Measurements from ENCODE around the gene ZNF492.

GRCh38 chr19:22605275-22606211 is 28.6 kb upstream of the ZNF492 start:
- no peak for TF ChIP-seq CTCF (IDR thresholded peaks at IDR 0.05; ENCODE audit: low read depth, low read length)
- TF ChIP-seq EZH2phosphoT487 (IDR thresholded peaks at IDR 0.05; ENCODE audit: low read depth), result no peak

All from OCI-LY3 (cell line).